ENCODE results near the gene PALD1.

The PALD1 gene

DNA sequence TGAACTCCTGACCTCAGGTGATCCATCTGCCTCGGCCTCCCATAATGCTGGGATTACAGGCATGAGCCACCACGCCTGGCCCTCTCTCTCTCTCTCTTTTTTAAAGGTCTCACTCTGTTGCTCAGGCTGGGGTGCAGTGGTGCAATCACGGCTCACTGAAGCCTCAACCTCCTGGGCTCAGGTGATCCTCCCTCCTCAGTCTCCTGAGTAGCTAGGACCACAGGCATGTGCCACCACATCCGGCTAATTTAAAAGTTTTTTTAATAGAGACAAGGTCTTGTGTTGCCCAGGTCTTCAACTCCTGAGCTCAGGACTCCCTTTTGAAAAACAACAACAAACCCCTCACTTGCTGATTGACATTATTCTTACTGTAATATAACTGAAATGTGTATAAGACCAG, 11.6 kb downstream of the PALD1 start:
- no peak overlapping the region for H3K27ac ChIP-seq
- TF ChIP-seq, protein P1, sequence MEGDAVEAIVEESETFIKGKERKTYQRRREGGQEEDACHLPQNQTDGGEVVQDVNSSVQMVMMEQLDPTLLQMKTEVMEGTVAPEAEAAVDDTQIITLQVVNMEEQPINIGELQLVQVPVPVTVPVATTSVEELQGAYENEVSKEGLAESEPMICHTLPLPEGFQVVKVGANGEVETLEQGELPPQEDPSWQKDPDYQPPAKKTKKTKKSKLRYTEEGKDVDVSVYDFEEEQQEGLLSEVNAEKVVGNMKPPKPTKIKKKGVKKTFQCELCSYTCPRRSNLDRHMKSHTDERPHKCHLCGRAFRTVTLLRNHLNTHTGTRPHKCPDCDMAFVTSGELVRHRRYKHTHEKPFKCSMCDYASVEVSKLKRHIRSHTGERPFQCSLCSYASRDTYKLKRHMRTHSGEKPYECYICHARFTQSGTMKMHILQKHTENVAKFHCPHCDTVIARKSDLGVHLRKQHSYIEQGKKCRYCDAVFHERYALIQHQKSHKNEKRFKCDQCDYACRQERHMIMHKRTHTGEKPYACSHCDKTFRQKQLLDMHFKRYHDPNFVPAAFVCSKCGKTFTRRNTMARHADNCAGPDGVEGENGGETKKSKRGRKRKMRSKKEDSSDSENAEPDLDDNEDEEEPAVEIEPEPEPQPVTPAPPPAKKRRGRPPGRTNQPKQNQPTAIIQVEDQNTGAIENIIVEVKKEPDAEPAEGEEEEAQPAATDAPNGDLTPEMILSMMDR (conservative IDR thresholded peaks at IDR 0.05), result no peak
- no peak for TF ChIP-seq ZFX (IDR thresholded peaks at IDR 0.05)

DNA sequence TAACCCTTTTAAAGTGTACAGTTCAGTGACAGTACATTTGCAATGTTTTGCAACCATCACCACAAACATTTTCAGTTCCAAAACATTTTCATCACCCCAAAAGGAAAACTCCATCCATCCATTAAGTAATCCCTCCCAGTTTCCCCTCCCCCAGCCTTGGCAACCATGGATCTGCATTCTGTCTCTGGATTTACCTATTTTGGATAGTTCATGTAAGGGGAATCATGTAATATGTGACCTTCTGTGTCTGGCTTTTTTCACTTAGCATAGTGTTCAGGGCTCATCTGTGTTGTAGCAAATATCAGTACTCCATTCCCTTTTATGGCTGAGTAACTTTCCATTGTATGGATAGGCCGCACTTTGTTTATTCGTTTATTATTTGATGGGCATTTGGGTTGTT, 13.0 kb downstream of the PALD1 start:
- TF ChIP-seq ZFX (IDR thresholded peaks at IDR 0.05), result no peak
- TF ChIP-seq, protein P1 (conservative IDR thresholded peaks at IDR 0.05), result no peak
- no peak overlapping the region for H3K27ac ChIP-seq

DNA sequence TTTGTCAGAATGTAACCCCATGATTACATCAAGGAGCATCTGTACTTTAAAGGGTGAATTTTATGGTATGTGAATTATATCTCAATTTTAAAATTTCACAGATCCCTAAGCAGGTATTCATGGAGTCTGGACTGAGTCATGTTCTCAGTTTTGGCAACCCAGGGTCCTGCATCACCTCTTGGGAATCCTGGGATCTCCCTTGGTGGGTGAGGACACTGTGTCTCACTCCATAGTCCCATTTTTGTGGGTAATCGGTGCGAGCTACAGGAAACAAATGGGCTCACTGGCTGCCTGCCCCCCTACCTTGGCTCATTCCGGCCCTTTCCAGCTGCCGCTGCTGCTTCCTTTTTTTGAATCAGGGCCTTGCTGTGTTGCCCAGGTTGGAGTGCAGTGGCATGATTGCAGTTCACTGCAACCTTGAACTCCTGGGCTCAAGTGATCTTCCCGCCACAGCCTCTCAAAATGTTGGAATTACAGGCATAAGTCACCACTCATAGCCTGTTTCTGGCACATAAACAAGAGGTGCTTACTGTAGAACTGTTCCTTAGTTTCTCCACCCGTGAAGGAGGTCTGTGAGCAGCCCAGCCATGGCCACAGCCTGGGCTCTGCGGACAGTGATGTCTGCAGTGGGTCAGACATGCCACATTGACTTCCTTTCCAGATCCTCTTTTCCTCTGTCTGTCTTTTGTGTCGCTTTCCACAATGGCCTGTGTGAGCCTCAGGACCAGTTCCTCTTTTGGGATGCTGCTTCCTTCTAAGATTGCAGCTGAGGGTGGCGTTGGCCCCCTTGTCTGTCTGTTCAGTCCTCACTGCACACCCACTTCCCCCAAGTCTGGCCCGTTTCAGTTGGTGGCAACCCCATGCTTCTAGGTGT, 14.5 kb downstream of the PALD1 start:
- TF ChIP-seq, protein P1 (conservative IDR thresholded peaks at IDR 0.05), result no peak
- no peak for TF ChIP-seq ZFX (IDR thresholded peaks at IDR 0.05)
- no peak overlapping the region for H3K27ac ChIP-seq

- no peak overlapping the region for H3K27ac ChIP-seq
- TF ChIP-seq, protein P1 (conservative IDR thresholded peaks at IDR 0.05), result no peak
- TF ChIP-seq ZFX (IDR thresholded peaks at IDR 0.05), result no peak
Observed at GRCh38 chr10:70493660-70494234, 15.2 kb downstream of the PALD1 start.

GRCh38 chr10:70494536-70494935, 16.0 kb downstream of the PALD1 start:
- TF ChIP-seq, protein P1 (conservative IDR thresholded peaks at IDR 0.05), result no peak
- TF ChIP-seq ZFX (IDR thresholded peaks at IDR 0.05), result no peak
- H3K27ac ChIP-seq, result no peak overlapping the region

DNA sequence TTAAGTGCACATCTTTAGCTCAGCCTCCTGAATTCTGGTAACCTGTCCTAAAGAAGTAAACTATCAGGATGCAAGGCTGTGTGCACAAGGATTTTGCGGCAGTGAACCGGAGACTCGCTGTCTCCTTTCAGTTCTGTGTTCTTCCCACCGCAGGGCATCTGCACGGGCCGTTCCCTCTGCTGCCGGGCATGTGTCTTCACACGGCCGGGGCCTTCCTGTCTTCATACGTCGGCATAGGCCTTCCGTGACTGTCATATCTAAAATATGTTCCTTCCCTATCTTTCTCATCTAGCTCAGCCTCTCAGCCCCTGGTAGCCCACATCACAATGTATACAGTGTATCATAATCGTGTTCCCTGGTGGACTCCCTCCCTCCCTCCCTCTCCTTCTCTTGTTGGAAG, 16.4 kb downstream of the PALD1 start:
- TF ChIP-seq ZFX (IDR thresholded peaks at IDR 0.05), result no peak
- TF ChIP-seq, protein P1 (conservative IDR thresholded peaks at IDR 0.05), result no peak
- no peak overlapping the region for H3K27ac ChIP-seq

DNA sequence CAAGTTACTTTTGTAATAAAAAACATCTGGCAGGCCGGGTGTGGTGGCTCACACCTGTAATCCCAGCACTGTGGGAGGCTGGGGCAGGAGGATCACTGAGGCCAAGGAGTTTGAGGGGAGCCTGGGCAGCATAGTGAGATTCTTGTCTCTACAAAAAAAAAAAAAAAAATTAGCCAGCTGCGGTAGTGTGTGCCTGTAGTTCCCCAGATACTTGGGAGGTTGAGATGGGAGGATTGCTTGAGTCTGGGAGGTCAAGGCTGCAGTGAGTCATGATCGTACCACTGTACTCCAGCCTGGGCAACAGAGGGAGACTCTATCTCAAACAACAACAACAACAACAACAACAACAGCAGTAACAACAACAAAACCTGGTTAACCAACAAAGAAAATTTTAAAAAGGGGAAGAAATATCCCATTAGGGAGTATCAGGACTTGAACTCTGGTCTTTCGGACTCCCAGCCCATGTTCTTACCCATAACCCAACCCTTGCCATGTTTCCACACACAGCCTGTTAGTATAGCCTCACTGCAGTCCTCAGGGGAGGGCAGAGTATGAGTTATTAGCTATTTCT, 17.2 kb downstream of the PALD1 start:
- no peak overlapping the region for H3K27ac ChIP-seq
- TF ChIP-seq ZFX (IDR thresholded peaks at IDR 0.05), result no peak
- TF ChIP-seq, protein P1 (conservative IDR thresholded peaks at IDR 0.05), result no peak
